Measurements from ENCODE around the gene TENM4.

Gene TENM4

DNA sequence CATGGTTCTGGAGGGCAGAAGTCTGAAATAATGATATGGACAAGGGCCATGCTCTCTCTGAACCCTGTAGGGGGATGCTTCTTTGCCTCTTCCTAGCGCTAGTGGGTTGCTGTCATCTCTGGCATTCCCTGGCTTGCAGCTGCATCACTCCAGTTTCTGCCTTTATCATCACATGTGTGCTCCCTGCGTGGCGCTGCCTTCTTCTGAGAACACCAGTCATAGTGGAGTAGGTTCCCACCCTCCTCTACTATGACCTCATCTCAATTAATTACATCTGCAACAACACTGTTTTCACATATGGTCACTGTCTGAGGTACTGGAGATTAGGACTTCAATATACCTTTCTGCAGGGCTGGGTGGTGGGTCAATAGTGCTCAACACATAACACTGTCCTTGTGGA, 463.8 kb downstream of the TENM4 start:
- Mint-ChIP-seq H3K9me3 (peaks cover 2% of the 10 kb centered on the region), H3K4me3 (no peak overlapping the region), H3K27ac (no peak overlapping the region), H3K27me3 (peaks cover 2% of the 10 kb centered on the region), H3K4me1 (ENCODE audit: low read depth) (no peaks in the 10 kb centered on the region), H3K36me3 (ENCODE audit: low read depth) (no peaks in the 10 kb centered on the region)
- no peak for DNase-seq

- Mint-ChIP-seq H3K4me3 (no peak overlapping the region), H3K27ac (no peak overlapping the region), H3K36me3 (ENCODE audit: low read depth) (no peaks in the 10 kb centered on the region), H3K4me1 (ENCODE audit: low read depth) (no peaks in the 10 kb centered on the region), H3K9me3 (peaks cover 2% of the 10 kb centered on the region), H3K27me3 (peaks cover 2% of the 10 kb centered on the region)
- no peak for DNase-seq
Measured at GRCh38 chr11:78975081-78975480, 465.7 kb downstream of the TENM4 start.

DNA sequence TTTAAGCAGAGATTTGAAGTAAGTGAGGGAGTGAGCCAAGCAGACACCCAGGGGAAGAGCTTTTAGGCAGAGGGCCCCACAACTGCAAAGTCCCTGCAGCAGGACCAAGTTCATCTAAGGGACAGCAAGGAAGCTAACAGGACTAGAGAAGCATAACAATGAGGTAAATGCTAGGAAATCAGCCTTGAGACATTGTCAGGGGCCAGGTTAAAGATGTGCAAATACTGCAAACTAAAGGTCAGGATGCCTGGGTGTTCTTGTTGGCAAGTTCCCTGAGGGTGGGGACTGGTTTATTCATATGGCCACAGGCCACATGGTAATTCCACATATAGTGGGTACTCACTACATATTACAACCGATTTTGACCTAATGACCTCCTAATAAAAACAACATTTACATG, 467.0 kb downstream of the TENM4 start:
- peaks cover 2% of the 10 kb centered on the region for H3K9me3 Mint-ChIP-seq

GRCh38 chr11:78972590-78972989, 468.2 kb downstream of the TENM4 start:
- Mint-ChIP-seq H3K27ac (no peak overlapping the region), H3K9me3 (no peaks in the 10 kb centered on the region), H3K4me1 (ENCODE audit: low read depth) (no peaks in the 10 kb centered on the region), H3K27me3 (peaks cover 2% of the 10 kb centered on the region), H3K36me3 (ENCODE audit: low read depth) (no peaks in the 10 kb centered on the region), H3K4me3 (no peak overlapping the region)
- no peak for DNase-seq

More for the DNA sequence above, 467.0 kb downstream of the TENM4 start:
- Mint-ChIP-seq H3K27ac (no peak overlapping the region), H3K4me3 (no peak overlapping the region), H3K36me3 (ENCODE audit: low read depth) (no peaks in the 10 kb centered on the region), H3K4me1 (ENCODE audit: low read depth) (no peaks in the 10 kb centered on the region), H3K27me3 (peaks cover 2% of the 10 kb centered on the region)
- no peak for DNase-seq

DNA sequence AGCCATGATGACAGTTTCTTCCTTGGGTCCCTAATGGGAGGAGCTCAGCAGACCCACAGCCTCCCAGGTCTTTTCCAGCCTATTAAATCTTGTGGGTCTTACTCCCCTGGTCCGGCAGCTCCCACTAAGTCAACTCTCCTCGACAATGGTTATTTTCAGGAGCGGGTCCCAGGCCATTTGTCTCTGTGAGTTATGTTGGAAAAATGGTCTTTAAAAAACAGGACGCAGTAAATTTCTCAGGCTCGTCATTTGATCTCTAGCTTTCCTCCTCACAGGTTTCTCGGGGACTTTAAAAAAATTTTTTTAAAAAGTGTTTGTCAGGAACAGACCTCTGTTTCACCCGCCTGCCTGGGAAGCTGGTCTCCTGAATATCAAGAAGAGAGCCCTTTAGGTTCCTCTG, 468.7 kb downstream of the TENM4 start:
- no peaks in the 10 kb centered on the region for H3K36me3 Mint-ChIP-seq (ENCODE audit: low read depth)

GRCh38 chr11:78967811-78968210, 473.0 kb downstream of the TENM4 start:
- Mint-ChIP-seq H3K4me1 (ENCODE audit: low read depth) (no peaks in the 10 kb centered on the region), H3K27me3 (peaks cover 14% of the 10 kb centered on the region), H3K27ac (no peak overlapping the region), H3K9me3 (no peaks in the 10 kb centered on the region), H3K4me3 (no peak overlapping the region), H3K36me3 (ENCODE audit: low read depth) (no peaks in the 10 kb centered on the region)
- no peak for DNase-seq

More for the DNA sequence above, 468.7 kb downstream of the TENM4 start:
- Mint-ChIP-seq H3K27ac (no peak overlapping the region), H3K4me3 (no peak overlapping the region), H3K27me3 (peaks cover 2% of the 10 kb centered on the region), H3K4me1 (ENCODE audit: low read depth) (no peaks in the 10 kb centered on the region), H3K9me3 (no peaks in the 10 kb centered on the region)
- DNase-seq: no peak

GRCh38 chr11:78965432-78965831, 475.4 kb downstream of the TENM4 start:
- Mint-ChIP-seq H3K27me3 (peaks cover 38% of the 10 kb centered on the region), H3K4me1 (ENCODE audit: low read depth) (peaks cover 3% of the 10 kb centered on the region), H3K4me3 (no peak overlapping the region), H3K36me3 (ENCODE audit: low read depth) (no peaks in the 10 kb centered on the region), H3K27ac (no peak overlapping the region), H3K9me3 (no peaks in the 10 kb centered on the region)
- DNase-seq: no peak

GRCh38 chr11:78961937-78962701, 478.7 kb downstream of the TENM4 start:
- peaks cover 3% of the 10 kb centered on the region for H3K4me1 Mint-ChIP-seq (ENCODE audit: low read depth)
- no peak overlapping the region for H3K4me3 Mint-ChIP-seq
- H3K36me3 Mint-ChIP-seq (ENCODE audit: low read depth): no peaks in the 10 kb centered on the region
- no peak for DNase-seq
- H3K9me3 Mint-ChIP-seq: no peaks in the 10 kb centered on the region
- no peak overlapping the region for H3K27ac Mint-ChIP-seq
- H3K27me3 Mint-ChIP-seq: peaks cover 49% of the 10 kb centered on the region

DNA sequence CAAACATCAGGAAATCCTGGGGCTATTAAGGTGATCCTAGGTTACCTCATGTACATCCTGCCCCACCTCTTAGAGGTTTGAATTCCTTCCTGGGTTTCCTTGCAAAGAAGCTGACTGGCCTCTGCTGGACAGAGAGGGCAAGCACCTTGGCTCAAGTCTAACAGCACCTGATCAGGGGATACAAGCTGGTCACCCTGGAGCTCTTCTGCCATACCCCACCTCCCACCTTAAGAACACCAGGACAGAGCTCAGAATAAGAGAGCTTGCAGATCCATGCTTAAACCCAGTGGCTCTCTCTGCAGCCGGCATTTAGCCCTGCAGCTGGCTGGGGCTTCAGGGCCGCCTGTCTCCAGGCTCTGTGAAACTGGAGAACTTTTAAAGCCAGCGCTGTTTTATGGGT, 479.6 kb downstream of the TENM4 start:
- Mint-ChIP-seq H3K27me3 (peaks cover 52% of the 10 kb centered on the region), H3K4me1 (ENCODE audit: low read depth) (peaks cover 3% of the 10 kb centered on the region), H3K27ac (no peak overlapping the region), H3K9me3 (no peaks in the 10 kb centered on the region), H3K4me3 (no peak overlapping the region), H3K36me3 (ENCODE audit: low read depth) (no peaks in the 10 kb centered on the region)
- DNase-seq: no peak

- Mint-ChIP-seq H3K27ac (no peak overlapping the region), H3K27me3 (peaks cover 51% of the 10 kb centered on the region), H3K36me3 (ENCODE audit: low read depth) (no peaks in the 10 kb centered on the region), H3K4me3 (no peak overlapping the region), H3K4me1 (ENCODE audit: low read depth) (peaks cover 3% of the 10 kb centered on the region), H3K9me3 (no peaks in the 10 kb centered on the region)
- no peak for DNase-seq
Measured at GRCh38 chr11:78958444-78958843, 482.4 kb downstream of the TENM4 start.

DNA sequence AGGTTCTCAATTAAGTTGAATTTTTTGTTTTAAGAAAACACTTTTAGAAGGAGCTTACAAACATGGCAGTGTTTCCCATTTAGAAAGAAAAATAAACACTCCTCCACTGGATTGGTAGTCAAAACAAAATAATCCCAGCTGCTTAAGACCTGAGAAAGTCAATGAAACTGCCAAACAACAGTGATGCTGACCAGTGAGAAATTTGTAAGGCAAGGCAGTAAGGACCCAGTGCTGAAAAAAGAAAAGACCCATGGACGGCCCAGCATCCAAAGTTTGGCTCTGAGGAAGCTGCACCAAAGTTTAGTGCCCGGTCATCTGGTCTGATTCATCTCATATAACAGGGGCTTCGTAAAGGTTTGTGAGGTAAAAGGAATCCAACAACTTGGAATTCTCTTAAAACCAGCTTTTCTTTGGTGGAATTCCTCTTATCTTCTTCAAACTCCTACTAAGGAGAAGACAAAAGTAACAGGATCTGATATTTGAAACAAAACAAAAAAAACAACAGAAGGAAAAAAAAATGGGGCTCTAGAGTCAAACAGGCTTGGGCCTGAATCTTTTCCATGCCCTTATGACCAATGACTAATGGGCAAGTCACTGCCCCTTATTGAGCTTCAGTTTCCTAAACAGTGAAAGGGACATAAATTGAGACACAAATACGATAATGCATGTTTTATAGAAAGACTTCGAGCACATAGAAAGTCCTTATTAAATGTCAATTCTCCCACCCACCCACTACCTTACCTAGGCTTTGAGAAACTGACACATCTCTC, 483.2 kb downstream of the TENM4 start:
- H3K36me3 Mint-ChIP-seq (ENCODE audit: low read depth): no peaks in the 10 kb centered on the region
- H3K27me3 Mint-ChIP-seq: peaks cover 43% of the 10 kb centered on the region
- H3K27ac Mint-ChIP-seq: no peak overlapping the region
- no peaks in the 10 kb centered on the region for H3K9me3 Mint-ChIP-seq
- no peak overlapping the region for H3K4me3 Mint-ChIP-seq
- no peak for DNase-seq
- H3K4me1 Mint-ChIP-seq (ENCODE audit: low read depth): peaks cover 3% of the 10 kb centered on the region

DNA sequence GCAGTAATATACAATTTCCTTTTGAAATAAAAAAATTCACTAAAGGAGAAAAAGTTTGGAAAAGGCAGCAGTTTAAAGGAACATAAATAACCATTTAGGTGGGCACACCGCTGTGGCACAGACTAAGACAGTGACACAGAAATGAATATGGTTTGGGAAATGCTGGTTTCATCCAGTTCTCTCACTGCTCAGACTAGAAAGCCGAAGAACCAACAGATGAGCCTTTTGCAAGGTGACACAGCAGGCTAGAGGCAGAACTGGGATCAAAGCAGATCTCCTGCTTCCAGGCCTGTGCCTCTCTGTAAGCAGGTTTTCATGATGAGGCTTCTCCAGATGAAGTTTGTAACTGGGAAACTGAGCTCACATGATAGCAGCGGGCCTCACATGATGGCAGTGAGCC, 486.1 kb downstream of the TENM4 start:
- DNase-seq: no peak
- Mint-ChIP-seq H3K9me3 (no peaks in the 10 kb centered on the region), H3K4me3 (no peak overlapping the region), H3K36me3 (ENCODE audit: low read depth) (no peaks in the 10 kb centered on the region), H3K27ac (no peak overlapping the region), H3K4me1 (ENCODE audit: low read depth) (no peaks in the 10 kb centered on the region), H3K27me3 (peaks cover 20% of the 10 kb centered on the region)

DNA sequence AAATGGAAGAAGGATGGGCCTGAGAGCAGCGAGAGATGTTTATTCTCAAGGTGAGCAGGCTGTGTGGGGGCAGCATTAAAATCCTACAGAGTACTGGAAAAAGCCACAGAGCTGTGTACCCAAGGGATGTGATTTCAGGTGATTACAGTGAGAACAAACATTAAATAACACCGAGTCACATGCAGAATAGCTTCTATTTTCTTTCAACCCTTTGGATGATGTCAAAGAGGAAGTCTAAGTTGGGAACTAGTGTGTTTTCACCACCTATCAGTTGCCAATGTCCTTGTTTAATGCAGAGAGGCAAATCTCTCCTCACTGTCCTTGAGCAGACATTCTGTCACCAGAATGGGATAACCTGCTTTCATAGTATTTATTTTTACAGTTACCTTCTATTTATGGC, 486.6 kb downstream of the TENM4 start:
- no peaks in the 10 kb centered on the region for H3K9me3 Mint-ChIP-seq
- no peak overlapping the region for H3K27ac Mint-ChIP-seq
- H3K36me3 Mint-ChIP-seq (ENCODE audit: low read depth): no peaks in the 10 kb centered on the region
- no peak for DNase-seq
- H3K27me3 Mint-ChIP-seq: peaks cover 19% of the 10 kb centered on the region
- no peak overlapping the region for H3K4me3 Mint-ChIP-seq
- no peaks in the 10 kb centered on the region for H3K4me1 Mint-ChIP-seq (ENCODE audit: low read depth)

- Mint-ChIP-seq H3K36me3 (ENCODE audit: low read depth) (no peaks in the 10 kb centered on the region), H3K27ac (no peak overlapping the region), H3K4me1 (ENCODE audit: low read depth) (no peaks in the 10 kb centered on the region), H3K27me3 (peaks cover 19% of the 10 kb centered on the region), H3K4me3 (no peak overlapping the region), H3K9me3 (no peaks in the 10 kb centered on the region)
- DNase-seq: no peak
Measured at GRCh38 chr11:78952890-78953289, 487.9 kb downstream of the TENM4 start.

DNA sequence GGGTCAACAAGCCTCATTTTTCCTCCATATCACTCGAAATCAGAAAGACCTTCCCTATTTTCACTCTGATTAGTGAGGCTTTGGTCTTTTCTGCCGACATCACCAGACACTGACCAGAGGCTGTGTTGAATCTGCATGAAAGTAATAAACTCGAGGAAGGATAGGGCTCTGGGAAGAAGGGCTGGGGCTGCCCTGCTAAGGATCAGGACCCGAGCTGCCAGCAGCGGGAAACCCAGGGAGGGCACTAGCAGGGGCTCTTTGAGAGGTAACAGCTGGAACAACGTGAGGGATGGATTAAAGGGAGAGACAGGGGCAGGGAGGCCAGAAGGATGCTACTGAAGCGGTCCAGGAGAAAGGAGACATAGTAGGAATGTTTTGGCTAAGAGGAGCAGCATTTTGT, 488.7 kb downstream of the TENM4 start:
- Mint-ChIP-seq H3K27ac (no peak overlapping the region), H3K4me3 (no peak overlapping the region), H3K9me3 (no peaks in the 10 kb centered on the region), H3K27me3 (peaks cover 16% of the 10 kb centered on the region), H3K36me3 (ENCODE audit: low read depth) (no peaks in the 10 kb centered on the region), H3K4me1 (ENCODE audit: low read depth) (no peaks in the 10 kb centered on the region)
- DNase-seq: no peak
